IMR-90 (cell line): Measurements from ENCODE around the gene PGRMC1. TPM values are rescaled to one million over a fixed set of nuclear protein-coding genes. Genes with fewer than 3 reads are reported as not detected.

Experiments
- ATAC-seq: fragments of 200-7000 bp; cut with Tn5 transposase; 2 replicates; pipeline ENCODE4 v1.9.1; 2020; ENCODE audit warnings: low read depth, mild to moderate bottlenecking, moderate library complexity
- BruUV-seq: library from RNA; stranded (reverse); fragments of 400-500 nt; replicated peaks from 2 replicates; lab custom pipeline; 2021; lab: Mats Ljungman, UMichigan
- CTCF ChIA-PET: fragments of 300-600 bp; formaldehyde crosslinking; extraction: SDS; loops from one replicate; lab custom pipeline; 2021; ENCODE audit warnings: antibody characterized with exemption; lab: Yijun Ruan, JAX
- POLR2A ChIA-PET: fragments of 300-600 bp; sonication (Branson Sonifier 250); formaldehyde crosslinking; loops from one replicate; lab custom pipeline; 2022; ENCODE audit warnings: antibody characterized with exemption; ENCODE audit not compliant: unreplicated experiment; lab: Charles Lee
- DNase-seq: peaks from one replicate; pipeline ENCODE4 v3.0.0; 2013
- H2AFZ ChIP-seq: replicated peaks from 2 replicates; pipeline ENCODE3; 2013; ENCODE audit warnings: low read length, mild to moderate bottlenecking; ENCODE audit not compliant: poor library complexity
- H2AK5ac ChIP-seq: 2 replicates; pipeline ENCODE4 v1.6.1; 2013; ENCODE audit warnings: low read depth, low read length, inconsistent platforms
- H2AK9ac ChIP-seq: replicated peaks from 2 replicates; pipeline ENCODE3; 2013; ENCODE audit warnings: mild to moderate bottlenecking, low read depth, low read length, moderate library complexity; ENCODE audit not compliant: poor library complexity
- H2BK120ac ChIP-seq: 2 replicates; pipeline ENCODE4 v1.6.1; 2013; ENCODE audit warnings: low read depth, low read length, inconsistent platforms
- H2BK15ac ChIP-seq: 3 replicates; pipeline ENCODE4 v1.6.1; 2013; ENCODE audit warnings: low read depth, low read length, inconsistent platforms
- H2BK20ac ChIP-seq: 2 replicates; pipeline ENCODE4 v1.6.1; 2013; ENCODE audit warnings: low read depth, mild to moderate bottlenecking, inconsistent platforms, low read length, moderate library complexity
- H2BK5ac ChIP-seq: 2 replicates; pipeline ENCODE4 v1.6.1; 2013; ENCODE audit warnings: mild to moderate bottlenecking, low read depth, low read length, inconsistent platforms; ENCODE audit not compliant: poor library complexity, severe bottlenecking
- H3K14ac ChIP-seq: replicated peaks from 2 replicates; pipeline ENCODE4 v1.6.1; 2013; ENCODE audit warnings: low read depth, low read length, inconsistent platforms
- H3K18ac ChIP-seq: 2 replicates; pipeline ENCODE4 v1.6.1; 2013; ENCODE audit warnings: low read depth, low read length, control low read depth
- H3K23ac ChIP-seq: 2 replicates; pipeline ENCODE4 v1.6.1; 2013; ENCODE audit warnings: low read depth, low read length, inconsistent platforms
- H3K27ac ChIP-seq: 2 replicates; pipeline ENCODE4 v1.5.1; 2013; ENCODE audit warnings: mild to moderate bottlenecking, control low read depth, low read length; ENCODE audit not compliant: insufficient read depth
- H3K27me3 ChIP-seq: 2 replicates; pipeline ENCODE4 v1.6.1; 2013; ENCODE audit warnings: low read length; ENCODE audit not compliant: control insufficient read depth, insufficient read depth
- H3K36me3 ChIP-seq: 2 replicates; pipeline ENCODE4 v1.6.1; 2013; ENCODE audit warnings: low read length, mixed read lengths; ENCODE audit not compliant: control insufficient read depth, insufficient read depth
- H3K4ac ChIP-seq: 2 replicates; pipeline ENCODE4 v1.6.1; 2013; ENCODE audit warnings: low read depth, low read length, inconsistent platforms
- H3K4me1 ChIP-seq: 2 replicates; pipeline ENCODE4 v1.6.1; 2013; ENCODE audit warnings: low read length, mixed read lengths; ENCODE audit not compliant: control insufficient read depth, insufficient read depth
- H3K4me2 ChIP-seq: 2 replicates; pipeline ENCODE4 v1.6.1; 2013; ENCODE audit warnings: low read depth, mild to moderate bottlenecking, control low read depth, low read length, moderate library complexity
- H3K4me3 ChIP-seq: 2 replicates; pipeline ENCODE4 v1.5.1; 2013; ENCODE audit warnings: low read depth, mild to moderate bottlenecking, control low read depth, low read length, moderate library complexity; ENCODE audit not compliant: insufficient read depth
- H3K56ac ChIP-seq: 2 replicates; pipeline ENCODE4 v1.6.1; 2013; ENCODE audit warnings: low read length, inconsistent platforms; ENCODE audit not compliant: insufficient read depth; ENCODE audit errors: extremely low read depth
- H3K79me1 ChIP-seq, 2 experiments: 2 replicates each; pipeline ENCODE4 v1.6.1; 2013; ENCODE audit warnings: low read length in 2 of 2, inconsistent platforms in 1 of 2, low read depth in 1 of 2
- H3K9ac ChIP-seq: 2 replicates; pipeline ENCODE4 v1.6.1; 2013; ENCODE audit warnings: low read depth, low read length, control low read depth
- H3K9me1 ChIP-seq: 2 replicates; pipeline ENCODE4 v1.6.1; 2013; ENCODE audit warnings: low read length, inconsistent platforms; ENCODE audit not compliant: insufficient read depth
- H3K9me3 ChIP-seq: 2 replicates; pipeline ENCODE4 v1.6.1; 2013; ENCODE audit warnings: low read length; ENCODE audit not compliant: control insufficient read depth, insufficient read depth
- H4K20me1 ChIP-seq: 2 replicates; pipeline ENCODE4 v1.6.1; 2013; ENCODE audit warnings: low read length, inconsistent platforms; ENCODE audit not compliant: insufficient read depth
- H4K5ac ChIP-seq: 2 replicates; pipeline ENCODE4 v1.6.1; 2013; ENCODE audit warnings: mild to moderate bottlenecking, low read depth, low read length, control low read depth
- H4K8ac ChIP-seq, 2 experiments: 2 replicates each; pipeline ENCODE4 v1.6.1; 2013; ENCODE audit warnings: low read depth in 2 of 2, low read length in 2 of 2, control low read depth in 1 of 2, inconsistent platforms in 1 of 2
- H4K91ac ChIP-seq: 2 replicates; pipeline ENCODE4 v1.6.1; 2013; ENCODE audit warnings: low read depth, low read length, inconsistent platforms; ENCODE audit not compliant: insufficient read depth
- BHLHE40 ChIP-seq: fragments of 150-350 bp; IDR thresholded peaks from 2 replicates; pipeline ENCODE4 v1.6.1; 2016; ENCODE audit warnings: mild to moderate bottlenecking, low read depth, low read length
- CEBPB ChIP-seq: IDR thresholded peaks from 2 replicates; pipeline ENCODE4 v1.6.1; 2012; ENCODE audit warnings: low read depth, low read length, improper control_type of control experiment
- CHD1 ChIP-seq: IDR thresholded peaks from 2 replicates; pipeline ENCODE4 v1.6.1; 2012; ENCODE audit warnings: low read depth, low read length, improper control_type of control experiment
- FOS ChIP-seq: fragments of 150-350 bp; IDR thresholded peaks from 2 replicates; pipeline ENCODE4 v1.6.1; 2016; ENCODE audit warnings: low read depth, low read length
- MAFK ChIP-seq: IDR thresholded peaks from 2 replicates; pipeline ENCODE4 v1.6.1; 2012; ENCODE audit warnings: low read depth, low read length, improper control_type of control experiment
- MAZ ChIP-seq: IDR thresholded peaks from 2 replicates; pipeline ENCODE4 v1.6.1; 2012; ENCODE audit warnings: low read depth, mild to moderate bottlenecking, low read length, improper control_type of control experiment, moderate library complexity, borderline replicate concordance
- MXI1 ChIP-seq: IDR thresholded peaks from 2 replicates; pipeline ENCODE4 v1.6.1; 2012; ENCODE audit warnings: low read depth, mild to moderate bottlenecking, low read length, moderate library complexity, borderline replicate concordance
- NFE2L2 ChIP-seq: fragments of 150-350 bp; IDR thresholded peaks from 2 replicates; pipeline ENCODE4 v1.6.1; 2016; ENCODE audit warnings: low read depth, mild to moderate bottlenecking, low read length
- POLR2A ChIP-seq: IDR thresholded peaks from 2 replicates; pipeline ENCODE4 v1.6.1; 2012; ENCODE audit warnings: mild to moderate bottlenecking, low read depth, low read length
- RAD21 ChIP-seq: IDR thresholded peaks from 2 replicates; pipeline ENCODE4 v1.6.1; 2012; ENCODE audit warnings: low read length, improper control_type of control experiment
- RCOR1 ChIP-seq: IDR thresholded peaks from 2 replicates; pipeline ENCODE4 v1.6.1; 2012; ENCODE audit warnings: mild to moderate bottlenecking, low read length, improper control_type of control experiment; ENCODE audit not compliant: insufficient replicate concordance
- RFX5 ChIP-seq: IDR thresholded peaks from 2 replicates; pipeline ENCODE4 v1.8.0; 2012; ENCODE audit warnings: low read depth, mild to moderate bottlenecking, low read length, moderate library complexity
- SMC3 ChIP-seq: fragments of 150-350 bp; IDR thresholded peaks from 2 replicates; pipeline ENCODE4 v1.6.1; 2016; ENCODE audit warnings: low read depth, mild to moderate bottlenecking, antibody characterized with exemption, low read length, moderate library complexity
- WGBS, 2 experiments: methylation state at CpG; one replicate each; pipeline versions ENCODE4 v1.1.5 to v1.1.7; 2013; ENCODE audit warnings: missing lambda C conversion rate in 2 of 2; ENCODE audit not compliant: insufficient read length in 1 of 2; ENCODE audit errors: extremely low coverage in 2 of 2; 5-methylcytosine and 5-hydroxymethylcytosine counted together
- dilution Hi-C: fragments of 300-500 bp; cut with HindIII; formaldehyde crosslinking; loops from one replicate; pipeline ENCODE4 v1.14.3; 2018; ENCODE audit warnings: low sequenced_read_pairs; ENCODE audit not compliant: unreplicated experiment
- in situ Hi-C: fragments of 300-500 bp; cut with MboI; formaldehyde crosslinking; loops from 3 replicates; pipeline ENCODE4 v1.14.3; 2019; ENCODE audit warnings: low sequenced_read_pairs, inconsistent platforms, mixed read lengths
- intact Hi-C: fragments of 100-400 bp; cut with micrococcal nuclease; formaldehyde crosslinking; loops from 2 replicates; pipeline ENCODE4 v1.10.0; 2022
- polyA plus RNA-seq, 3 experiments: library from polyadenylated mRNA; depleted of rRNA; stranded (reverse); fragments of >200 nt; gene quantifications; 2 replicates each; pipeline ENCODE4 v1.2.3, GENCODE V29; 2012; ENCODE audit warnings: low replicate concordance in 1 of 3
- total RNA-seq: library from RNA; depleted of rRNA; stranded (reverse); fragments of >200 nt; gene quantifications from 2 replicates; pipeline ENCODE4 v1.2.3, GENCODE V29; 2012
- TF ChIP-seq, protein P1 (sequence below): fragments of 150-350 bp; IDR thresholded peaks from 2 replicates; pipeline ENCODE4 v1.6.1; 2017; ENCODE audit warnings: mild to moderate bottlenecking, antibody characterized with exemption, low read length, low read depth
- TF ChIP-seq, protein P2 (sequence below): fragments of 150-350 bp; IDR thresholded peaks from 2 replicates; pipeline ENCODE4 v1.6.1; 2016; ENCODE audit warnings: low read depth, mild to moderate bottlenecking, low read length, moderate library complexity, borderline replicate concordance
- TF ChIP-seq, protein P3 (sequence below): conservative IDR thresholded peaks from 2 replicates; pipeline ENCODE4 v1.5.1; 2012; ENCODE audit warnings: mild to moderate bottlenecking, low read depth, low read length, improper control_type of control experiment

Gene PGRMC1
- total and polyA plus RNA-seq, 2 of the 4 experiments (the other 2 are of a cell fraction) = 58.5 to 75.3 TPM

DNA sequence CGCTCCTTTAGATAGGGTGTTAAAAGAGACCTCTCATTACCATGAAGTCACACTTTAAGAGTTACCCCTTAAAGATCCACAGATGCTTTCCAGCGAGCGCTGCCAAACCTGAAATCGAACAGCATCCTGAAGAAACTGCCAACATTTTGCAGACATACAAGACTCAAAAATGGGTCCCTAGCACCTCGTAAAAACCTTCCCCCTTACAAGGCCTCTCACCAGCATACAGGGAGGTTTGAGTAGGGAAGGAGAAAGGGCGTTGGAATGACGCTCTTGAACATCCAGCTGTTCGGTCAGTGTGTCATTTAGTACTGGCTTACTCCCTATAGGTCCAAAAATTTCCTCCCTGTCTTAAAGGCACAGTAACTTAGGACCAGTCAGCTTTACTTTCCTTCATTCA lies 45.3 kb upstream of the PGRMC1 start:
- no peak overlapping the region for H3K23ac ChIP-seq
- CTCF ChIA-PET = no interaction called here
- no peak overlapping the region for H3K27ac ChIP-seq
- no peaks in the 10 kb centered on the region for H3K9me3 ChIP-seq
- no TSS peak for BruUV-seq
- H3K4ac ChIP-seq = no peak overlapping the region
- H2AK9ac ChIP-seq = no peak overlapping the region
- no peak overlapping the region for H3K4me2 ChIP-seq
- H3K4me1 ChIP-seq = no peaks in the 10 kb centered on the region
- H3K4me3 ChIP-seq = no peak overlapping the region
- WGBS, 2 experiments = no CpG with 5 or more reads among the region's 8 CpGs
- H3K18ac ChIP-seq = no peak overlapping the region
- H2AK5ac ChIP-seq = no peak overlapping the region
- no peaks in the 10 kb centered on the region for H3K79me1 ChIP-seq
- in situ Hi-C loops (no loop called here), intact Hi-C loops (no loop called here), dilution Hi-C loops (no loop called here)
- ATAC-seq = no peak
- TF ChIP-seq, protein P1, sequence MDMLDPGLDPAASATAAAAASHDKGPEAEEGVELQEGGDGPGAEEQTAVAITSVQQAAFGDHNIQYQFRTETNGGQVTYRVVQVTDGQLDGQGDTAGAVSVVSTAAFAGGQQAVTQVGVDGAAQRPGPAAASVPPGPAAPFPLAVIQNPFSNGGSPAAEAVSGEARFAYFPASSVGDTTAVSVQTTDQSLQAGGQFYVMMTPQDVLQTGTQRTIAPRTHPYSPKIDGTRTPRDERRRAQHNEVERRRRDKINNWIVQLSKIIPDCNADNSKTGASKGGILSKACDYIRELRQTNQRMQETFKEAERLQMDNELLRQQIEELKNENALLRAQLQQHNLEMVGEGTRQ = no peak
- TF ChIP-seq, protein P2, sequence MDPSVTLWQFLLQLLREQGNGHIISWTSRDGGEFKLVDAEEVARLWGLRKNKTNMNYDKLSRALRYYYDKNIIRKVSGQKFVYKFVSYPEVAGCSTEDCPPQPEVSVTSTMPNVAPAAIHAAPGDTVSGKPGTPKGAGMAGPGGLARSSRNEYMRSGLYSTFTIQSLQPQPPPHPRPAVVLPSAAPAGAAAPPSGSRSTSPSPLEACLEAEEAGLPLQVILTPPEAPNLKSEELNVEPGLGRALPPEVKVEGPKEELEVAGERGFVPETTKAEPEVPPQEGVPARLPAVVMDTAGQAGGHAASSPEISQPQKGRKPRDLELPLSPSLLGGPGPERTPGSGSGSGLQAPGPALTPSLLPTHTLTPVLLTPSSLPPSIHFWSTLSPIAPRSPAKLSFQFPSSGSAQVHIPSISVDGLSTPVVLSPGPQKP = no peak
- TF ChIP-seq NFE2L2 (no peak), MAZ (no peak), SMC3 (no peak), POLR2A (no peak), MXI1 (no peak), RCOR1 (no peak), FOS (no peak), CHD1 (no peak), RFX5 (no peak), CEBPB (no peak), RAD21 (no peak), MAFK (no peak), BHLHE40 (no peak)
- TF ChIP-seq, protein P3, sequence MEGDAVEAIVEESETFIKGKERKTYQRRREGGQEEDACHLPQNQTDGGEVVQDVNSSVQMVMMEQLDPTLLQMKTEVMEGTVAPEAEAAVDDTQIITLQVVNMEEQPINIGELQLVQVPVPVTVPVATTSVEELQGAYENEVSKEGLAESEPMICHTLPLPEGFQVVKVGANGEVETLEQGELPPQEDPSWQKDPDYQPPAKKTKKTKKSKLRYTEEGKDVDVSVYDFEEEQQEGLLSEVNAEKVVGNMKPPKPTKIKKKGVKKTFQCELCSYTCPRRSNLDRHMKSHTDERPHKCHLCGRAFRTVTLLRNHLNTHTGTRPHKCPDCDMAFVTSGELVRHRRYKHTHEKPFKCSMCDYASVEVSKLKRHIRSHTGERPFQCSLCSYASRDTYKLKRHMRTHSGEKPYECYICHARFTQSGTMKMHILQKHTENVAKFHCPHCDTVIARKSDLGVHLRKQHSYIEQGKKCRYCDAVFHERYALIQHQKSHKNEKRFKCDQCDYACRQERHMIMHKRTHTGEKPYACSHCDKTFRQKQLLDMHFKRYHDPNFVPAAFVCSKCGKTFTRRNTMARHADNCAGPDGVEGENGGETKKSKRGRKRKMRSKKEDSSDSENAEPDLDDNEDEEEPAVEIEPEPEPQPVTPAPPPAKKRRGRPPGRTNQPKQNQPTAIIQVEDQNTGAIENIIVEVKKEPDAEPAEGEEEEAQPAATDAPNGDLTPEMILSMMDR = no peak
- H3K14ac ChIP-seq = no peak overlapping the region
- H2BK5ac ChIP-seq = no peak overlapping the region
- no peak overlapping the region for H2BK20ac ChIP-seq
- no peak overlapping the region for H4K5ac ChIP-seq
- no peaks in the 10 kb centered on the region for H4K20me1 ChIP-seq
- H4K8ac ChIP-seq = no peak overlapping the region
- no peaks in the 10 kb centered on the region for H3K36me3 ChIP-seq
- peak; percentile 22 for DNase-seq
- no peak overlapping the region for H2AFZ ChIP-seq
- POLR2A ChIA-PET = no interaction called here
- H3K9ac ChIP-seq = no peak overlapping the region
- no peak overlapping the region for H4K91ac ChIP-seq
- H2BK15ac ChIP-seq = no peak overlapping the region
- H3K56ac ChIP-seq = no peak overlapping the region
- no peak overlapping the region for H2BK120ac ChIP-seq
- H3K27me3 ChIP-seq = peaks cover 4% of the 10 kb centered on the region
- H3K9me1 ChIP-seq = no peaks in the 10 kb centered on the region
